ENCODE results near the gene DYNC1I1.

The DYNC1I1 gene

GRCh38 chr7:95772298-95772770, at the start of gene DYNC1I1:
TSS of gene DYNC1I1 (plus strand) at chr7:95772554. CDS start at chr7:95804730, 32,176 bp downstream.
- peak; percentile 94 for DNase-seq

DNA sequence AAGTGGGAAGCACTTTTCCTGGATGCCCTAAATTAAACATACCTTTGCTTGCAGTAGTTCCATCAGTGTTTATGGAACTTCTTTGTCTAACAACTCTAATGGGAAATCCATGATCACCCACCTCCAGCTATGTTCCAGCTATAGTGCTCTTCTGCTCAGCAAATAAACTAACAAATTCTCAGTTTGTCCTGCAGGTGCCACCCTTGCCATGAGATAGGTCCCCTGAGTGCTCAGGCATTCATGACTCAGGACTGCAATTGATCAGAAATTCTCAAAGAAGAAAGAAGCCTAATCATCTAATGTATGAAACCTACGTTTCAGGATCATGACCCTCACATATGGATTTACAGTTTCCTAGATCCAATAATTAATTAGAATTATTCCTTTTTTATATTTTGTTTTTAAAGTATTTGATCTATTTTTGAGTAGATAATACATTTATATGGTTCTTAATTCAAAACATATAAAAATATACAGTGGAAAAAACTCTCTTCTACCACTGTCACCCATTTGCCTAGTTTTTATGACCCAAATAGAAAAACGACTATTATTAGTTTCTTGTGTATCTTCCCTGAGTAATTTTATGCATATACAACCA, 48.7 kb upstream of the DYNC1I1 start:
- DNase-seq: peak; percentile 89

- DNase-seq: peak; percentile 49
Measured at GRCh38 chr7:95725205-95725604, 47.1 kb upstream of the DYNC1I1 start.

DNA sequence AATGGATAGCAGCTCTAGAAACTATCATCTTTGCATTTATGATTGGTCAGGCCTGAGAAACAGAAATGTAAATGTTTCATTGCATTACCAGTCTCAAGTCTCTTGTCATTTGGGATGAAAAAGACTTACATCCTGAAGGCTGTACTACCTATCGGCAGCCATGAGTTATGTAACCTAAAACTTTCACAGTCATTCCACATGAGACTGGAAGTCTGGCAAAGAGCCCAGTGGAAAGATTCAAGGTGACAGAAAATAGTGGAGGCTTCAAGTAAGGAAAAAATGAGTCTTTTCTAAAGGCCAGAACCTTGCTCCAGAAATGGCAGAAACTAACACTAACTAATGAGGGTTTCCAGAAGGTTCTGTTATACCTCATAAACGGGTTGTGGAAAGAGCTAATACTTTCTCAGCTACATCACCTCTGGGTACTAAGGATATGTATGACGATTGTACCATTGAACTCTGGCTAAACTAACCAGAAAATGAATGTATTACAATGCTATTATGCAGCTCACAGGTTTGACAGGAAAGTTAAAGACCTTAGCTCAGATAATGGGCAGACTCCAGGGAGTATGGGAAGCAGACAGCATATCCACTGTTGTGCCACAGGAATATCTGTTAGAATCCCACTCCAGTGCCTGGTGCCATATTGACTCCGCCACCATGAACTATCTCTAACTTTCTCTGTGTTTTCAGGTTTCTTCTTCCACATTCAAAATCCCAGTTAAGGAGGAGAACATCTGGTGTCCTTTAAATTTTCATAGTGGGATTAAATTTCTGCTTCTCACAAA, 41.7 kb upstream of the DYNC1I1 start:
- no peak for DNase-seq

DNA sequence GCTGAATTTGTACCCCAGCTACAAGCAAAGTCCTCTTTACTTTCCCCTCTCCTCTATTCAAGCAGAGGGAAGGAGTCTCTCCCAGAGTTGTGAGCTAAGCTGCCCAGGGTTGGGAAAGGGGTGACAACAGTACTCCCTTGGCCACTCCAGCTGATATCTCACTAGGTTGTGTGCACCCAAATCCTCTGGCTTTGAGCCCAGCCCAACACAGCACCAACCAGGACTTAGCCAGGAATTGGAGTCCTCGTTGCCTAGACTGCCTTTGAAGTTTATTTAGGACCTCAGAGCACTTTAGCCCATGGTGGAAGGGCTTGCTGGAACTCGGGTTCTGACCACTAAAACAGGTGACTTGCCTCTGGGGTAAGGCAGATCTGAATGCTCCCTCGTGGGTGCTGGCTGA, 35.7 kb upstream of the DYNC1I1 start:
- DNase-seq: no peak

DNA sequence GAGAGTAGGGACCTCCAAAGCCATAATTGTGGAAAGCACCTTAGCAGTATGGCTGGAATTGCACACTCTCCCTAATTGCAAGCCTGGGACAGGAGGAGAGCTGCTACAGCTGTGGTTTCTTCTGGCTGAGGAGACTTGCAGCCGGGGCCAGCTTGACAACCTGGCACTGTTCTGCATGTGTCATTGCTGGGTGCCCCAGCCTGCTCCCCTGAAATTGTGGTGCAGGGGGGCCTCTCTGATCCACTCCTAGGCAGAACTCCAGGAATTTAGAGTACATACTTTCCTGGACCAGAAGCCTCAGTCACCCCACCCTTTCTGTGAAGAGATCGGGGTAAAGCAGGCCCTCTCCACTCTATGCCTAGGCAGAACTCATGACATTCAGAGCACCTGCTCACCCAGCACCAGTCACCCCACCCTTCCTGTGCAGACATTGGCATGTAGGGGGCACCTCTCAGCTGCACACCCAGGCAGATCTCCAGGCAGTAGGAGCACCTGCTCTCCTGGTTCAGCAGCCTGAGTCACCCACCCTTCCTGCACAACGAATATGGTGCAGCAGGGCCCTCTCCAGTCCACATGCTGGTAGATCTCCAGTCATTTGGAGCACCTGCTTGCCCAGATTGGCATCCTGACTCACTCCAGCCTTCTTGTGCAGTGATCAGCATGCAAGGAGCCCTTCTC, 34.4 kb upstream of the DYNC1I1 start:
- DNase-seq: no peak

- no peak for DNase-seq
Measured at GRCh38 chr7:95749044-95749443, 23.3 kb upstream of the DYNC1I1 start.

DNA sequence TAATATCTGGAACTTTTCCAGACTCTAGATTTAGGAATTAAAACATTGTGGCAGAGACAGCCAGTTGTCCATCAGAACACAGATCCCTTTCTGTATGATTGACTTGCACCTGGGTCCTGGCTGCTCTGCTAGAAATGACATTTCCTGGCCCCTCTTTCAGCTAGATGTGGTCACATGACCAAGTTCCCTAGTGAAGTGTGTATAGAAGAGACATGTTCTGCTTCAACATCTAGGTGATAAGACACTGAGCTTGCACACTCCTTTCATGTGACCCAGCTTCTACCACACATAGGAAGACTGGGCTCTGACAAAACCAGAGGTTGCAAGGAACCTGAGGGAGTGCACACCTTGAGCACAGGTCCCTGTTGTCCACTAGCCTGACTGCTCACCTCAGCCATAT, 22.8 kb upstream of the DYNC1I1 start:
- DNase-seq: no peak

GRCh38 chr7:95753440-95753839, 18.9 kb upstream of the DYNC1I1 start:
- no peak for DNase-seq

DNA sequence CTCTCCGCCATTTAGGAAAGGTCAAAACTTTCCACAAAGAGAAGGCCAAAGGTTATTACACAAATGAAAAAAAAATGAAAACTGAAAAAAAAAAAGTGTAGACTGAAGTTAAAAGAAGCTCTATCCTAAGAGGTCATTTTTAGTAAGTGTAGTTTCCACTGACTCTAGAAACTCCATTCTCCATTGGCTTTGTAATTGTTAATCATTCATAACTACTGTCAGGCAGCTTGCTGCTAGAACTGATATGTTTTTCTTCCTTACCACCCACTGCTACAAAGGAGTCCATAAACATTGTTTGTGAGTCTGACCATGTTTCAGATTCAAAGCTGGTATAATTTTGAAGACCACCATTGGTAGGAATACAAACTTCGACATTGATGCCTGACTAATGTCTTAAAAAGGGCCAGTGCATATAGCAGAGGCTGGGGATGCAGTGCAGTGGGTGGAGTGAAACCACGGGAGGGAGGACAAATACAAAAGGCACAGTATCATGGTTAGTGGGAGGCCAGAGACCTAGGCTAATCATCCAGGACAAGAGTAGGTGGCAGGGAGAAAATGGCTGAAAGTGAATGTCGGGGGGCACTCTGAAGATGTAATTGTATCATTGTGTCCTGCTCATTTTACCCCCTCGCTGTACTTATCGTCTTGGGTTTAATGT, 16.9 kb upstream of the DYNC1I1 start:
- DNase-seq: no peak

GRCh38 chr7:95758187-95758586, 14.2 kb upstream of the DYNC1I1 start:
- no peak for DNase-seq

GRCh38 chr7:95766086-95766485, 6.3 kb upstream of the DYNC1I1 start:
- DNase-seq: no peak

DNA sequence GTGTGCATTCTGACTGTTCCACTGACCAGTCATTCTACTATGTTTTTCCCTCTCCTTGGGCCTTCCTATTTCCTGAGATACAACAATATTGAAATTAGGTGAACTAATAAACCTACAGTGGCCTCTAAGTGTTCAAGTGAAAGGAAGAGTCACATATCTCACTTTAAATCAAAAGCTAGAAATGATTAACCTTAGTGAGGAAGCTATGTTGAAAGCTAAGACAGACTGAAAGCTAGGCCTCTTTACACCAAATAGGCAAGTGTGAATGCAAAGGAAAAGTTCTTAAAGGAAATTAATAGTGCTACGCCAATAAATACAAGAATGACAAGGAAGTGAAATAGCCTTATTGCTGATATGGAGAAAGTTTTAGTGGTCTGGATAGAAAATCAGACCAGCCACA, 5.7 kb upstream of the DYNC1I1 start:
- no peak for DNase-seq

DNA sequence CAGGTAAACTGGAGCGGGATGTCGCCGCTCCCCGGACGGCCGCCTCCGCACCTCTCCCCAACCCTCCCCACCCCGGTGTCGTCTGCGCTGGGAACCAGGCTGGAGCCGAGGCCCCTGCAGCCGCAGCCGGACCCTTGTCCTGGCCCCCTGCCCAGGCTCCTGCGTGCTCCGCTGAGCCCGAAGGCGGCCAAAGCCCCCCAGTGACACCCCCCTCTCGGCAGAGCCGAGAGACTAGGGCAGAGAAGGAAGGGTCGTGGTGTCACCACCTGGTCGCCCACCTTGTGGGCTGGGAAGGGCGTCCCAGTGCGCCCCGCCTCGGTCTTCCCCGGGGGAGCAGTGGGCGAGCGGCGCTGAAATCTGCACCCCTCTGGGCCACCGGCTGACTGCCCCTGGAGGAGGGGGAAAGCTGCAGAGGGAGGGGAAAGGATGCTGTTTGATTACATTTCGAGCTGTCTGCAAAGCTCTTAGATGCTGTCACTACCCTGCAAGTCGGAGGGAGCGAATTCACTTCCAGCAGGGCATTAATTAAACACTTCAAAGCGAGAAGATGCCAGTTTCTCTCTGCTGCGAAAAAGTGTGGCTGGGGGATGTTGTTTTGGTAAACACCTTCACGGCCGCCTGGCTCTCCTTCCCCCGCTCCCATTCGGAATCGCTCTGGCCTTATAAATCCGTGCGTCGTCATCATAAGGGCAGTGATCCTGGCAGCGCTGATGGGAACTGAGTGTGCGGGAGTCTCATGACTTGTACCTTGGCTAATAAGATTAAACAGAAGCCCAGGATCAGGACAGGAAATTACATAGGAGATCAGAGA, 622 bp downstream of the DYNC1I1 start:
- DNase-seq: no peak

DNA sequence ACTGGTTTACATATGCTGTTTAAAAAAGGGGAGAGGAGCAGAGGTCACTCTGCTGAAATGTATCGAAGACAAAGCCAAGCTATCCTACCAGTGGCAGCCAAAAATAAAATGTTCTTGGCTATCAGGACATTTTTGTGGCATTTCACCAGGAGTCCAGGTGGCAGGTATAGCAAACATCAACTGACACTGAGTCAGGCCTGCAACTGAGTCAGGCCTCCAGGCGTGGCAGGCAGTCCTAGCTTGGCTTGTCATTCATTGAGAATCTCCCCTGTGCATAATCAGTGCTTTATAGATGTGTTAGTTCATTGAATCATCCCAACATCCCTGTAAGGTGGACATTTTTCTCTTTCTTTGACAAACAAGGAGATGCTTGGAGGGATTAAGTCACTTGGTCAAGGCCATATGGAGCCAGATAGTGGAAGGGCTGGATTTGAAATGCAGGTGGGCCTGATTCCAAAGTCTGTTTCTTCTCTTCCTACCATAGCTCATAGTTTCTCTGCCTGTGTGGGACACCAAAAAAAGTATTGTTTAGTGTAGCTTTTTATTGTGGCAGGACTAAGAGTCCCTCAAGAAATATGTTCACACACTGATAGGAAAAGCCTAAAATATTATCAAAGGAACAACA, 4.3 kb downstream of the DYNC1I1 start:
- DNase-seq: no peak

- no peak for DNase-seq
Measured at GRCh38 chr7:95777269-95777668, 4.9 kb downstream of the DYNC1I1 start.

GRCh38 chr7:95780665-95781064, 8.3 kb downstream of the DYNC1I1 start:
- no peak for DNase-seq

DNA sequence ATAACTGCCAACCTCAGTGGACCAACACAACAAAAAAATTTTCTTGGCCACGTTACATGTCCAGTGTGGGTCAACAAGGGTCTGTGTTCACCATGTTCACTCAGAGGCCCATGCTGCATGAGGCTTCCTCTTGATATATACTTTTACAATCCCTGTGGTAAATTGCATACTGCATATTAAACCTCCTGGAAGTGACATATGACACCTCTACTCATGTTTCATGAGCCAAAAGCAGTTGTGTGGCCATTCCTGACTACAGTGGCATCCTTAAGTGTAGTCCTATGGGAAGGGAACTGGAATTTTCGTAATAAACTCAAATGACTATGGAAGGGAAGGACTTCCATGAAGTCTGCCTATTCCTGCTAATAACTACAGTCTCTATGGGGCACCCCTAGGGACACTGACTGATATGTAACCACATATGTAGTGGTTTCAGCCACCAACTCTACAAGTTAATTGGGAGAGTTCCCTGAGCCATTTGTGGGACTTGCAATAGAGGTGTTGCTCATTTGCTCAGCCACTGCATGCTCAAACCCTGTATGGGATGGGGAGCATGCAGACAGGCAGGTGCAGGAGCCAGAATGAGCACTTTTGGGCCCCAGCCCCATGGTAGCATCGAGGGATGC, 9.7 kb downstream of the DYNC1I1 start:
- no peak for DNase-seq

DNA sequence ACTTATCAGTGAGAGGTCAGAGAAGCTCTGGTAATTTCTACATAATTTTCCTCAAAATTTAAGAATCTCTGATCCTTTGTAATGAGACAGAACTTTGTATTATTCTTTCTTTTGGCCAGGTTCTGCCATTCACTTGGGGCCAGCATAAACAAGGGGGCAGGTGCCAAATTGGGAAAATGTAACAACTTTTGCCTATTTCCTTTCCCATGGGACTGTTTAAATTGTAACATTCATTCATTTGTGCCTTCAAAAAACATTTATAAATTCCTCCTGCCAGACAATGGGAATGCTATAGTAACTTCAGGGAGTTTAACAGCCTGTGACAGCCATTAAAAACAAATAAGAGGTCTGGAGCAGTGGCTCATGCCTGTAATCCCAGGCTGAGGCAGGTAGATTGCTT, 12.4 kb downstream of the DYNC1I1 start:
- no peak for DNase-seq

DNA sequence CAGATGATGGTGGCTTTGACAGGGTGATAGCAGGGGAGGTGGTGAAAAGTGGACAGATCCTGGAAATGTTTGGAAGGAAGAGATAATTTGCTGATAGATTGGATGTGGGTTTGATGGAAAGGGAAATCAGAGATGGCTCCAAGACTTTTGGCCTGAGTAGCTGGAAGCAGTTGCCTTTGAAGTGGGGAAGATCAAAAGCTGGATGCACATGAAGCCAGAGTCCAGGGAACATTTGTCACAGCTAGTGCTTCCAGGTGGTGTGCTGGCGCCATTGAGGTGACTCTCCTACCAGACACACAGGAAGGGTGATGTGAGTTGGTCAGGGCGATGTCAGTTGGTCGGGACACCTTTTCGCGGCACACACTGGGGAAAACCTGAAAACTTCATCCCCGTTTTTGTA, 15.9 kb downstream of the DYNC1I1 start:
- DNase-seq: no peak

GRCh38 chr7:95788884-95789283, 16.5 kb downstream of the DYNC1I1 start:
- DNase-seq: no peak

DNA sequence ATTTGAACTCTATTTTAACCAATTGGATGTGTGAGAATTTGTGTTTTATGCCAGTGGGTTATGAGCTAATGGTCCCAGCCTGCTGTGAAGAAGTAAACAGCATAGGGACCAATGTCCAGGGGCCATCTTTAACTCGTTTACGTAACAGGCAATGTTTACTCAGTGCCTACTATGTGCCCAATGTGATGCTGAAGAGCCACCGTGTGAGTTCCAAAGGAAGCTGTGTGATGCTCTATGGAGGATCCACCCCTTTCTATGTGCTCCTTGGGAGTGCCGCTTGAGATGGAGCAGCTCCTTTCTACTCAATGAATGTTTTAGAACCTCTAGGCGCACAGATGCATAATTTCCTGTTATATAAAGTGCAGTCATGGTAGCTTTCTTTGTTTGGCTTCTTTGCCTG, 21.3 kb downstream of the DYNC1I1 start:
- DNase-seq: no peak
